ENCODE results near the gene TBC1D2B.

GRCh38 chr15:78102211-78102610 is 24.7 kb upstream of the TBC1D2B start:
- TF ChIP-seq POLR2A (IDR thresholded peaks at IDR 0.05) (no peak), CTCF (IDR thresholded peaks at IDR 0.05) (no peak)
